ENCODE data around the gene CCDC87. TPM values are rescaled to one million over a fixed set of nuclear protein-coding genes. Genes with fewer than 3 reads are reported as not detected.
"Not testable (repeated sequence)": the region's sequence is repeated elsewhere in the genome, so short reads cannot be mapped to it uniquely, and the experiment has no call there.

Gene CCDC87
- total RNA-seq, 2 donors from 2014 or later, result 0.82 to 3.8 TPM

GRCh38 chr11:66543263-66544107, 49.4 kb downstream of the CCDC87 start:
- DNase-seq (ENCODE audit: low spot score), result no peak
- H3K4me3 ChIP-seq, result no peak overlapping the region
- 19% methylated on average over 26 of the region's 26 CpGs for WGBS
- TF ChIP-seq POLR2A (IDR thresholded peaks at IDR 0.05), result no peak
- TF ChIP-seq CTCF (IDR thresholded peaks at IDR 0.05), result peak in 2 of 4 experiments; percentile 29 to 33
- TF ChIP-seq POLR2AphosphoS5 (IDR thresholded peaks at IDR 0.05), result no peak
- H3K4me1 ChIP-seq (replicated peaks), result peaks cover 4% of the 10 kb centered on the region
- intact Hi-C loops (cut with DNase I), result no loop called here
- no peaks in the 10 kb centered on the region for H3K27me3 ChIP-seq (replicated peaks; ENCODE audit: insufficient read depth)
- no peaks in the 10 kb centered on the region for H3K9me3 ChIP-seq
- no peak overlapping the region for H3K27ac ChIP-seq
- no peaks in the 10 kb centered on the region for H3K36me3 ChIP-seq

- no peak for DNase-seq (ENCODE audit: low spot score)
- no peaks in the 10 kb centered on the region for H3K36me3 ChIP-seq
- intact Hi-C loops (cut with DNase I), result no loop called here
- H3K9me3 ChIP-seq, result no peaks in the 10 kb centered on the region
- H3K4me3 ChIP-seq, result no peak overlapping the region
- no peaks in the 10 kb centered on the region for H3K27me3 ChIP-seq (replicated peaks; ENCODE audit: insufficient read depth)
- H3K27ac ChIP-seq, result no peak overlapping the region
- H3K4me1 ChIP-seq (replicated peaks), result peaks cover 4% of the 10 kb centered on the region
- TF ChIP-seq CTCF (IDR thresholded peaks at IDR 0.05) (no peak), POLR2AphosphoS5 (IDR thresholded peaks at IDR 0.05) (no peak), POLR2A (IDR thresholded peaks at IDR 0.05) (no peak)
- 88% methylated on average over 10 of the region's 10 CpGs for WGBS
Observed at GRCh38 chr11:66542362-66542761, 50.5 kb downstream of the CCDC87 start.

GRCh38 chr11:66541892-66542291, 51.0 kb downstream of the CCDC87 start:
- H3K4me3 ChIP-seq, result no peak overlapping the region
- no peak for TF ChIP-seq CTCF (IDR thresholded peaks at IDR 0.05)
- no peak for TF ChIP-seq POLR2A (IDR thresholded peaks at IDR 0.05)
- no peak for TF ChIP-seq POLR2AphosphoS5 (IDR thresholded peaks at IDR 0.05)
- 97% methylated on average over 4 of the region's 4 CpGs for WGBS
- no peaks in the 10 kb centered on the region for H3K27me3 ChIP-seq (replicated peaks; ENCODE audit: insufficient read depth)
- intact Hi-C loops (cut with DNase I), result no loop called here
- no peaks in the 10 kb centered on the region for H3K36me3 ChIP-seq
- no peaks in the 10 kb centered on the region for H3K9me3 ChIP-seq
- H3K4me1 ChIP-seq (replicated peaks), result peaks cover 4% of the 10 kb centered on the region
- no peak for DNase-seq (ENCODE audit: low spot score)
- no peak overlapping the region for H3K27ac ChIP-seq

GRCh38 chr11:66540598-66540997, 52.3 kb downstream of the CCDC87 start:
- H3K9me3 ChIP-seq; H3K36me3 ChIP-seq; intact Hi-C loops (cut with DNase I); DNase-seq (ENCODE audit: low spot score); H3K4me1 ChIP-seq (replicated peaks); H3K4me3 ChIP-seq; H3K27me3 ChIP-seq (replicated peaks; ENCODE audit: insufficient read depth); H3K27ac ChIP-seq: not testable (repeated sequence)
- WGBS, result 87% methylated on average over 8 of the region's 8 CpGs

Small RNAs within 50 kb of the gene (small RNA-seq; reads per million reads assigned to genes)
- gene RNU4-39P, result 0 to 0.10 reads per million in 2 donors

Other genes starting within 250 kb of the CCDC87 start
- gene BRMS1, start 248.0 kb downstream of the CCDC87 start, total RNA-seq, result 10 to 100 TPM; 55.7 to 71.3 TPM
- gene B4GAT1, start 245.4 kb downstream of the CCDC87 start, total RNA-seq, result 10 to 100 TPM; 47.0 to 64.9 TPM
- gene SLC29A2, start 221.3 kb downstream of the CCDC87 start, total RNA-seq, result 10 to 100 TPM; 10.1 to 12.5 TPM
- under 1 TPM in 1 of 2 donors, not detected in 1; 0.74 TPM for gene NPAS4, start 172.0 kb downstream of the CCDC87 start, total RNA-seq
- 10 to 100 TPM; 44.2 to 51.2 TPM for gene MRPL11, start 154.2 kb downstream of the CCDC87 start, total RNA-seq
- gene PELI3, start 126.2 kb downstream of the CCDC87 start, total RNA-seq, result 10 to 100 TPM; 23.9 to 27.0 TPM
- gene DPP3, start 112.6 kb downstream of the CCDC87 start, total RNA-seq, result 10 to 100 TPM; 37.0 to 53.6 TPM
- 100 to 1,000 TPM; 106 to 148 TPM for gene BBS1, start 82.4 kb downstream of the CCDC87 start, total RNA-seq
- 10 to 100 TPM; 24.9 to 37.8 TPM for gene ZDHHC24, start 47.0 kb downstream of the CCDC87 start, total RNA-seq
- gene ACTN3, start 46.2 kb downstream of the CCDC87 start, total RNA-seq, result not detected
- 100 to 1,000 TPM; 119 to 130 TPM for gene CTSF, start 24.5 kb downstream of the CCDC87 start, total RNA-seq
- 10 to 100 TPM; 31.0 to 63.8 TPM for gene CCS, start 122 bp upstream of the CCDC87 start, total RNA-seq
- gene RBM14, start 23.6 kb upstream of the CCDC87 start, total RNA-seq, result 10 to 100 TPM; 45.9 to 98.8 TPM
- gene RBM4, start 45.6 kb upstream of the CCDC87 start, total RNA-seq, result 100 to 1,000 TPM; 105 to 137 TPM
- gene RBM4B, start 84.8 kb upstream of the CCDC87 start, total RNA-seq, result 10 to 100 TPM; 15.5 to 40.7 TPM
- 100 to 1,000 TPM; 139 to 140 TPM for gene SPTBN2, start 136.2 kb upstream of the CCDC87 start, total RNA-seq